ENCODE measurements around the gene SEPSECS. TPM values are rescaled to one million over a fixed set of nuclear protein-coding genes. Genes with fewer than 3 reads are reported as not detected.

Gene SEPSECS
- total RNA-seq, 1 experiment from 2014 or later: 3.1 TPM

DNA sequence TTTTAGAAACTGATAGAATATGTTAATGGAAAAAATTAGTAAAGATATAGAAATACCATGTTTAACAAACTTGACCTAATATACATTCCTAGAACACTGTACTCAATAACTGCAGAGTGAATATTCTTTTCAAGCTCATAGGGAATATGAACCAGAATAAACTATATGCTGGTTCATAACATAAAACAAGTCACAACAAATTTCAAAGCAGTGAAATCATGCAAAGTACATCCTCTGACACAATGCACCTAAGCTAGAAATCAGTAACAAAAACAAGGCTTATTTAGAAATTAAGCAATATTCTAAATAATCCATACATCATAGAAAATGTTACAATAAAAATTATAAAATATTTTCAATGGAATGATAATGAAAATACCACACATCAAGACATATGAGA, 9.2 kb upstream of the SEPSECS start:
- DNase-seq (no peak), ATAC-seq (no peak)
- peaks cover 4% of the 10 kb centered on the region; the same call in 1 of the 2 replicates for H3K79me2 ChIP-seq (ENCODE audit: low read length)
- no peaks in the 10 kb centered on the region for H4K20me1 ChIP-seq (ENCODE audit: low read length)
- ChIA-PET CTCF (no interaction called here), POLR2A (ENCODE audit: unreplicated experiment) (no interaction called here)
- peaks cover 28% of the 10 kb centered on the region for H3K4me1 ChIP-seq (ENCODE audit: insufficient read depth, low read length)
- H3K9me3 ChIP-seq (ENCODE audit: low read length): no peaks in the 10 kb centered on the region
- no peak overlapping the region for H3K4me3 ChIP-seq (ENCODE audit: low read length)
- BruUV-seq (replicated peaks): no TSS peak
- no peak overlapping the region for H3K27ac ChIP-seq (ENCODE audit: low read length)
- peaks cover 14% of the 10 kb centered on the region for H3F3A ChIP-seq (ENCODE audit: low read length, unreplicated experiment)
- no peaks in the 10 kb centered on the region for H3K9me2 ChIP-seq (replicated peaks; ENCODE audit: low read length)
- H2AFZ ChIP-seq (ENCODE audit: low read length): no peak overlapping the region
- TF ChIP-seq, protein P1, sequence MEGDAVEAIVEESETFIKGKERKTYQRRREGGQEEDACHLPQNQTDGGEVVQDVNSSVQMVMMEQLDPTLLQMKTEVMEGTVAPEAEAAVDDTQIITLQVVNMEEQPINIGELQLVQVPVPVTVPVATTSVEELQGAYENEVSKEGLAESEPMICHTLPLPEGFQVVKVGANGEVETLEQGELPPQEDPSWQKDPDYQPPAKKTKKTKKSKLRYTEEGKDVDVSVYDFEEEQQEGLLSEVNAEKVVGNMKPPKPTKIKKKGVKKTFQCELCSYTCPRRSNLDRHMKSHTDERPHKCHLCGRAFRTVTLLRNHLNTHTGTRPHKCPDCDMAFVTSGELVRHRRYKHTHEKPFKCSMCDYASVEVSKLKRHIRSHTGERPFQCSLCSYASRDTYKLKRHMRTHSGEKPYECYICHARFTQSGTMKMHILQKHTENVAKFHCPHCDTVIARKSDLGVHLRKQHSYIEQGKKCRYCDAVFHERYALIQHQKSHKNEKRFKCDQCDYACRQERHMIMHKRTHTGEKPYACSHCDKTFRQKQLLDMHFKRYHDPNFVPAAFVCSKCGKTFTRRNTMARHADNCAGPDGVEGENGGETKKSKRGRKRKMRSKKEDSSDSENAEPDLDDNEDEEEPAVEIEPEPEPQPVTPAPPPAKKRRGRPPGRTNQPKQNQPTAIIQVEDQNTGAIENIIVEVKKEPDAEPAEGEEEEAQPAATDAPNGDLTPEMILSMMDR (conservative IDR thresholded peaks at IDR 0.05; ENCODE audit: low read depth, low read length): no peak
- no peak overlapping the region for H3K9ac ChIP-seq (ENCODE audit: low read length)
- intact Hi-C loops (cut with micrococcal nuclease): no loop called here
- no peaks in the 10 kb centered on the region for H3K27me3 ChIP-seq (ENCODE audit: low read length)
- 0 out of 2 replicates have a peak, but pooled peaks cover 4% of the 10 kb centered on the region for H3K36me3 ChIP-seq (ENCODE audit: low read depth, low read length)
- H3K4me2 ChIP-seq (ENCODE audit: low read length): no peak overlapping the region

DNA sequence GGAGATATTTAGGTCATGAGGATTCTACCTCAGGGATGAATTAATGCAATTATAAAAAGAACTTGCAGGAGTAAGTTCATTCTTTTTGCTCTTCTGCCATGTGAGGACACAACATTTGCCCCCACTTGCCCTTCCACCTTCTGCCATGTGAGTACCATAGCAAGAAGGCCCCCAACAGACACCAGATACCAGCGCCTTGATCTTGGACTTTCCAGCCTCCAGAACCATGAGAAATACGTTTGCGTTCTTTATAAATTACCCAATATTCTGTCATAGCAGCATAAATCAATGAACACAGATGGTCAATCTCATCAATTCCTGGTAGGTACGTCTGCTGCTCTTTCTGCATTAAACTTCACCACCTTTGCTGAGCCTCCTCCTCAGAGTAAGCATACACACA, 5.7 kb upstream of the SEPSECS start:
- CTCF ChIA-PET: no interaction called here
- H3K4me2 ChIP-seq (ENCODE audit: low read length): no peak overlapping the region
- H3F3A ChIP-seq (ENCODE audit: low read length, unreplicated experiment): no peaks in the 10 kb centered on the region
- no peaks in the 10 kb centered on the region for H3K9me3 ChIP-seq (ENCODE audit: low read length)
- BruUV-seq (replicated peaks): no TSS peak
- DNase-seq: no peak
- no peak for ATAC-seq
- no peak overlapping the region for H3K4me3 ChIP-seq (ENCODE audit: low read length)
- H3K4me1 ChIP-seq (ENCODE audit: insufficient read depth, low read length): peaks cover 10% of the 10 kb centered on the region
- H3K36me3 ChIP-seq (ENCODE audit: low read depth, low read length): 0 out of 2 replicates have a peak, but pooled peaks cover 3% of the 10 kb centered on the region
- TF ChIP-seq EZH2phosphoT487 (IDR thresholded peaks at IDR 0.05; ENCODE audit: borderline replicate concordance, low read length) (no peak), EZH2 (IDR thresholded peaks at IDR 0.05; ENCODE audit: low read length, unreplicated experiment) (no peak)
- TF ChIP-seq, protein P1 (conservative IDR thresholded peaks at IDR 0.05; ENCODE audit: low read depth, low read length): no peak
- no peak overlapping the region for H3K9ac ChIP-seq (ENCODE audit: low read length)
- H3K79me2 ChIP-seq (ENCODE audit: low read length): peaks cover 26% of the 10 kb centered on the region
- POLR2A ChIA-PET (ENCODE audit: unreplicated experiment): no interaction called here
- H4K20me1 ChIP-seq (ENCODE audit: low read length): no peaks in the 10 kb centered on the region
- H3K27ac ChIP-seq (ENCODE audit: low read length): no peak overlapping the region
- no peaks in the 10 kb centered on the region for H3K27me3 ChIP-seq (ENCODE audit: low read length)
- H3K9me2 ChIP-seq (replicated peaks; ENCODE audit: low read length): no peaks in the 10 kb centered on the region
- intact Hi-C loops (cut with micrococcal nuclease): no loop called here
- H2AFZ ChIP-seq (ENCODE audit: low read length): no peak overlapping the region

DNA sequence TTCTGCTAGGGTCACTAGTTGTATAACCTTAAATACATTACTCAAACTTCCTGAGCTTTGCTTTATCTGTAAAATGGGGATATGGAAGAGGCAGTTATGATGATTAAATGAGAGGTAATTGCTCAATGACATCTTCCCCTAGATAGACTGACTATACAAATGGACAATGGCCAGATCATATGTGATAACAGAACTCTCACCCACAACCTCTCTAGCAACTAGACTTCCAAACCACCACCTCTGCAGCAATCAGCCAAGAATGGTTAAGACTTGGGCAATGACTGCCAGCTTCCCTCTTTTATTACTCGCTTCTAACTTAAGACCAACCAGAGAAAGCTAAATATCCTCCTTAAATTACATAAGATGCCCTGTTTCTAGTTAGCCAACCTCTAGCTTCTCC, 2.9 kb upstream of the SEPSECS start:
- Histone ChIP-seq H3K27ac (ENCODE audit: low read length) (no peak overlapping the region), H3K4me1 (ENCODE audit: insufficient read depth, low read length) (peaks cover 16% of the 10 kb centered on the region), H3K9ac (ENCODE audit: low read length) (no peak overlapping the region), H3K27me3 (ENCODE audit: low read length) (no peaks in the 10 kb centered on the region), H3K9me3 (ENCODE audit: low read length) (no peaks in the 10 kb centered on the region), H2AFZ (ENCODE audit: low read length) (no peak overlapping the region), H4K20me1 (ENCODE audit: low read length) (no peaks in the 10 kb centered on the region), H3K4me3 (ENCODE audit: low read length) (no peak overlapping the region), H3K79me2 (ENCODE audit: low read length) (peaks cover 37% of the 10 kb centered on the region), H3F3A (ENCODE audit: low read length, unreplicated experiment) (no peaks in the 10 kb centered on the region), H3K4me2 (ENCODE audit: low read length) (no peak overlapping the region), H3K9me2 (replicated peaks; ENCODE audit: low read length) (no peaks in the 10 kb centered on the region), H3K36me3 (ENCODE audit: low read depth, low read length) (no peaks in the 10 kb centered on the region)
- DNase-seq: no peak
- ChIA-PET POLR2A (ENCODE audit: unreplicated experiment) (no interaction called here), CTCF (no interaction called here)
- no TSS peak for BruUV-seq (replicated peaks)
- no peak for ATAC-seq
- intact Hi-C loops (cut with micrococcal nuclease): loop anchor here (5.0 kb wide), 1 partner anchor 149 kb away; the partner anchor contains the start of gene ZCCHC4
- TF ChIP-seq, protein P1 (conservative IDR thresholded peaks at IDR 0.05; ENCODE audit: low read depth, low read length): no peak
- TF ChIP-seq EZH2phosphoT487 (IDR thresholded peaks at IDR 0.05; ENCODE audit: borderline replicate concordance, low read length) (no peak), EZH2 (IDR thresholded peaks at IDR 0.05; ENCODE audit: low read length, unreplicated experiment) (no peak)
